H1 (cell line): ENCODE results near the gene CELSR1.

Experiments
- ATF2 ChIP-seq: IDR thresholded peaks from 2 replicates; pipeline ENCODE4 v1.6.1; 2012; ENCODE audit warnings: low read length, inconsistent platforms
- CREB1 ChIP-seq: IDR thresholded peaks from 2 replicates; pipeline ENCODE4 v1.6.1; 2012; ENCODE audit warnings: inconsistent platforms
- HDAC6 ChIP-seq: IDR thresholded peaks from one replicate; pipeline ENCODE4 v1.7.1; 2012; ENCODE audit warnings: low read depth, mild to moderate bottlenecking, inconsistent platforms, low read length, moderate library complexity
- JUN ChIP-seq: IDR thresholded peaks from 2 replicates; pipeline ENCODE4 v1.6.1; 2011; ENCODE audit warnings: low read depth, mild to moderate bottlenecking, improper control_type of control experiment, low read length
- JUND ChIP-seq: IDR thresholded peaks from 2 replicates; pipeline ENCODE4 v1.6.1; 2011; ENCODE audit warnings: mild to moderate bottlenecking, improper control_type of control experiment, low read length
- NANOG ChIP-seq: IDR thresholded peaks from 2 replicates; pipeline ENCODE4 v1.6.1; 2011; ENCODE audit warnings: low read length, low read depth, mild to moderate bottlenecking, inconsistent platforms; ENCODE audit not compliant: insufficient read depth, poor library complexity, severe bottlenecking
- POLR2A ChIP-seq, 2 experiments: IDR thresholded peaks; 1 replicate in 1 of 2; 2 replicates in 1 of 2; pipeline ENCODE4 v1.6.1; 2011; ENCODE audit warnings: low read depth in 2 of 2, low read length in 2 of 2, mild to moderate bottlenecking in 2 of 2; ENCODE audit errors: control extremely low read depth in 1 of 2
- RXRA ChIP-seq: IDR thresholded peaks from 2 replicates; pipeline ENCODE4 v1.6.1; 2011; ENCODE audit warnings: low read depth, mild to moderate bottlenecking, low read length, moderate library complexity; ENCODE audit not compliant: insufficient read depth
- SP1 ChIP-seq: IDR thresholded peaks from 2 replicates; pipeline ENCODE4 v1.6.1; 2011; ENCODE audit warnings: low read depth, low read length
- TAF1 ChIP-seq: IDR thresholded peaks from 2 replicates; pipeline ENCODE4 v1.6.1; 2011; ENCODE audit warnings: mild to moderate bottlenecking, low read depth, low read length
- TBP ChIP-seq: IDR thresholded peaks from 2 replicates; pipeline ENCODE4 v1.6.1; 2011; ENCODE audit warnings: low read depth, low read length, improper control_type of control experiment
- YY1 ChIP-seq: IDR thresholded peaks from 2 replicates; pipeline ENCODE4 v1.6.1; 2011; ENCODE audit warnings: low read depth, mild to moderate bottlenecking, low read length
- TF ChIP-seq, protein P1 (sequence below), 3 experiments: IDR thresholded peaks; 1 replicate in 2 of 3; 2 replicates in 1 of 3; pipeline versions ENCODE4 v1.5.1 to v1.6.1; 2011; ENCODE audit warnings: low read length in 3 of 3, mild to moderate bottlenecking in 3 of 3, inconsistent platforms in 2 of 3, low read depth in 1 of 3, moderate library complexity in 1 of 3; ENCODE audit not compliant: insufficient read depth in 1 of 3; ENCODE audit errors: control extremely low read depth in 1 of 3

GRCh38 chr22:46357711-46358520 lies 179.5 kb downstream of the CELSR1 start:
- TF ChIP-seq ATF2 (no peak), JUND (no peak), TBP (no peak), YY1 (no peak), HDAC6 (no peak), TAF1 (no peak), CREB1 (no peak), RXRA (no peak), POLR2A (IDR thresholded peaks at IDR 0.05; ENCODE audit: control extremely low read depth in 1 of 2, low read depth in 2 of 2, low read length in 2 of 2) (no peak), JUN (no peak), SP1 (no peak), NANOG (no peak)
- TF ChIP-seq, protein P1, sequence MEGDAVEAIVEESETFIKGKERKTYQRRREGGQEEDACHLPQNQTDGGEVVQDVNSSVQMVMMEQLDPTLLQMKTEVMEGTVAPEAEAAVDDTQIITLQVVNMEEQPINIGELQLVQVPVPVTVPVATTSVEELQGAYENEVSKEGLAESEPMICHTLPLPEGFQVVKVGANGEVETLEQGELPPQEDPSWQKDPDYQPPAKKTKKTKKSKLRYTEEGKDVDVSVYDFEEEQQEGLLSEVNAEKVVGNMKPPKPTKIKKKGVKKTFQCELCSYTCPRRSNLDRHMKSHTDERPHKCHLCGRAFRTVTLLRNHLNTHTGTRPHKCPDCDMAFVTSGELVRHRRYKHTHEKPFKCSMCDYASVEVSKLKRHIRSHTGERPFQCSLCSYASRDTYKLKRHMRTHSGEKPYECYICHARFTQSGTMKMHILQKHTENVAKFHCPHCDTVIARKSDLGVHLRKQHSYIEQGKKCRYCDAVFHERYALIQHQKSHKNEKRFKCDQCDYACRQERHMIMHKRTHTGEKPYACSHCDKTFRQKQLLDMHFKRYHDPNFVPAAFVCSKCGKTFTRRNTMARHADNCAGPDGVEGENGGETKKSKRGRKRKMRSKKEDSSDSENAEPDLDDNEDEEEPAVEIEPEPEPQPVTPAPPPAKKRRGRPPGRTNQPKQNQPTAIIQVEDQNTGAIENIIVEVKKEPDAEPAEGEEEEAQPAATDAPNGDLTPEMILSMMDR (IDR thresholded peaks at IDR 0.05; ENCODE audit: control extremely low read depth in 1 of 3, insufficient read depth in 1 of 3, low read depth in 1 of 3, low read length in 3 of 3), result no peak
